Omental fat pad (tissue), 4 donors: ENCODE results near the gene FAIM2. TPM values are rescaled to one million over a fixed set of nuclear protein-coding genes. Genes with fewer than 3 reads are reported as not detected.

Experiments
- ATAC-seq: fragments of 150-250 bp; one replicate; pipeline ENCODE4 v1.9.1; 2016; ENCODE audit warnings: mild to moderate bottlenecking, moderate library complexity; ENCODE audit not compliant: low FRiP score
- DNase-seq: peaks from one replicate; pipeline ENCODE4 v3.0.0-alpha.2; 2019; ENCODE audit warnings: low spot score
- CTCF ChIP-seq, 3 donors: fragments of 450-650 bp; IDR thresholded peaks; one replicate each; pipeline ENCODE4 v1.5.1; 2016 to 2017; ENCODE audit warnings: antibody characterized with exemption in 3 of 3, mild to moderate bottlenecking in 3 of 3, moderate library complexity in 2 of 3
- total RNA-seq, 4 donors: library from RNA; depleted of rRNA; stranded (reverse); fragments of >200 nt; gene quantifications; one replicate each; pipeline ENCODE4 v1.1.0, GENCODE V29; 2016

The FAIM2 gene
- total RNA-seq, 4 donors from 2014 or later, result 0.36 to 6.1 (median 3.1) TPM

- ATAC-seq, result no peak
- DNase-seq, result no peak
These were observed 12.2 kb downstream of the FAIM2 start for GRCh38 chr12:49891476-49891875.

GRCh38 chr12:49891012-49891411, 12.7 kb downstream of the FAIM2 start:
- TF ChIP-seq CTCF (IDR thresholded peaks at IDR 0.05), result no peak
- ATAC-seq (no peak), DNase-seq (no peak)

More at GRCh38 chr12:49891476-49891875, 12.2 kb downstream of the FAIM2 start:
- no peak for TF ChIP-seq CTCF (IDR thresholded peaks at IDR 0.05)

GRCh38 chr12:49890096-49890461, 13.6 kb downstream of the FAIM2 start:
- ATAC-seq, result no peak

GRCh38 chr12:49889361-49890095, 14.2 kb downstream of the FAIM2 start:
- DNase-seq (no peak), ATAC-seq (no peak)
- TF ChIP-seq CTCF (IDR thresholded peaks at IDR 0.05), result no peak

More at GRCh38 chr12:49890096-49890461, 13.6 kb downstream of the FAIM2 start:
- DNase-seq, result no peak
- no peak for TF ChIP-seq CTCF (IDR thresholded peaks at IDR 0.05)

GRCh38 chr12:49888461-49889151, 15.1 kb downstream of the FAIM2 start:
- ATAC-seq (no peak), DNase-seq (no peak)
- TF ChIP-seq CTCF (IDR thresholded peaks at IDR 0.05), result no peak

GRCh38 chr12:49887536-49888401, 15.9 kb downstream of the FAIM2 start:
- no peak for DNase-seq
- ATAC-seq, result no peak
- no peak for TF ChIP-seq CTCF (IDR thresholded peaks at IDR 0.05)
